GM19467 (cell line): ENCODE results near the gene GK.
"Not testable (repeated sequence)": the region's sequence is repeated elsewhere in the genome, so short reads cannot be mapped to it uniquely, and the experiment has no call there.

Experiments
- ATAC-seq: cut with Tn5 transposase; IDR thresholded peaks from one replicate; pipeline ENCODE4 v1.9.1; 2021; ENCODE audit warnings: mild to moderate bottlenecking, moderate library complexity; ENCODE audit not compliant: unreplicated experiment

GK gene

DNA sequence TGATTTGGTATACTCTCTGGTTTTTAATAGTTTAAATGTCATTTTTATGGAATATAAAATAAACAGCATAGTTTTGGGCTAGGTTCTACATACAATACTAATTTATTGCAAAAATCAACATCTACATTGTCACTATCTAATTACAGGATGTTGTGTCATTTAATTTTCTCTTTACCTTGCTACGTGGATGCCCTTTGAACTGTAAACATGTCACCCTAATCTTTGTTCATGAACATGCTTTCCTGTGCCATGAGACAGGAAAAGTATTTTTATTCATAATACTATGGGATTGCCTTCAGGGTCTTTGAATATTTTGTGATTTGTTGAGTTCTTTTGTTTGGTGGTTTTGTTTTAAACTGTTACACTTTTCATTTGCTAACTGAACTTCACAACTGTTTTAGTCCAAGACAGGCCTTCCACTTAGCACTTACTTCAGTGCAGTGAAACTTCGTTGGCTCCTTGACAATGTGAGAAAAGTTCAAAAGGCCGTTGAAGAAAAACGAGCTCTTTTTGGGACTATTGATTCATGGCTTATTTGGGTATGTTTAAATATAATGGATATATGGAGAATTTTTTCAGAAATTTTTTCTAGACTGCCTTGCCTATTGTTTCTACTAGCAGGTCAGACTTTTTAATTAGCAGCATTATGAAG is 40.9 kb downstream of the GK start:
- ATAC-seq, result no peak

GRCh38 chrX:30702736-30703135 is 49.5 kb downstream of the GK start:
- ATAC-seq, result no peak

GRCh38 chrX:30706216-30706775 is 53.1 kb downstream of the GK start:
- no peak for ATAC-seq

- ATAC-seq, result no peak
Measured at GRCh38 chrX:30712214-30712613, 59.0 kb downstream of the GK start.

DNA sequence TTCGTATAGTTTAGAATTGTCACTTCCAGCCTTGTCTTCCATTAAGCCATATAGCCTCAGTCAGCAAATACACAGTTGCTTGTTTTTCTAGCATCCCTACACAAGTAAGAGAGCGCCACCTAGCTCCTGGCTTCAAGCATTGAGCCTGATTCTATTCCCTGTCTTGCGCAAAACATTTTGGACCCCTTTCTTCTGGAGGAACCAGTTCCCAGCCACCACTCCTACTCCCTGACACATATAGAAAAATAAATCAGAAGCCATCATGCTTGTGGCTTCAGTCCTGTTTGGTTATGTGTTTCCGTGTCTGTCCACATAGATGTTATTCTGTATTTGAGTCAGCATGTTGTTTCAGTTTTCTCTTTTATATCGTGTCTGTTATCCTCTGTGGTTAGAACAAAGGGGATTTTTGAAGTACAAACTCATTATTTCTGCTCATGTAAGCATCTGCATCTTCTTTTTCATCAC is 59.9 kb downstream of the GK start:
- peak; percentile 95 for ATAC-seq

GRCh38 chrX:30714138-30714537 is 60.9 kb downstream of the GK start:
- ATAC-seq, result no peak

- ATAC-seq, result no peak
Measured at GRCh38 chrX:30715976-30716375, 62.8 kb downstream of the GK start.

- no peak for ATAC-seq
Measured at GRCh38 chrX:30733852-30734660, 80.8 kb downstream of the GK start.

DNA sequence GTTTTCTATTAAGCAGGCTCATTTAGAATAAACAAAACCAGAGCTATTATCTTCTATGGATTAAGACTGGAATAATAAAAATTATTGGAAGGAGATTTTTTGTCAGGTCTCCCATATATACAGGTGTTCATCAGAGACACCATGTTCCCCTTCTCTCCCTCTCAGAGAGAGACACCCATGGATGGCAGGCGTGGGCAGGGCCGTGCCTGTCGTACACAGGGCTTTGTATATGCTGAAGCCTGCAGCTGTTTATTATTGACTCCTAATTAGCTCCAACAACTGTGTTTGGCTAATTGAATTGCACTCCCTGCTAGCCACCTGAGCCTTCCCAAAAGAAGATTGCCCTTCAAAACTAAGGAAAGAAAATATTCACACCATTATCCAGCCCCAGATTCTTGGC is 81.6 kb downstream of the GK start:
- ATAC-seq, result no peak

- peak; percentile 90 for ATAC-seq
Measured at GRCh38 chrX:30735839-30736238, 82.6 kb downstream of the GK start.

- no peak for ATAC-seq
Measured at GRCh38 chrX:30741545-30741944, 88.3 kb downstream of the GK start.

- ATAC-seq, result no peak
Measured at GRCh38 chrX:30748342-30748960, 95.2 kb downstream of the GK start.

- no peak for ATAC-seq
Measured at GRCh38 chrX:30751497-30751896, 98.3 kb downstream of the GK start.

- ATAC-seq, result no peak
Measured at GRCh38 chrX:30762755-30763154, 109.5 kb downstream of the GK start.

DNA sequence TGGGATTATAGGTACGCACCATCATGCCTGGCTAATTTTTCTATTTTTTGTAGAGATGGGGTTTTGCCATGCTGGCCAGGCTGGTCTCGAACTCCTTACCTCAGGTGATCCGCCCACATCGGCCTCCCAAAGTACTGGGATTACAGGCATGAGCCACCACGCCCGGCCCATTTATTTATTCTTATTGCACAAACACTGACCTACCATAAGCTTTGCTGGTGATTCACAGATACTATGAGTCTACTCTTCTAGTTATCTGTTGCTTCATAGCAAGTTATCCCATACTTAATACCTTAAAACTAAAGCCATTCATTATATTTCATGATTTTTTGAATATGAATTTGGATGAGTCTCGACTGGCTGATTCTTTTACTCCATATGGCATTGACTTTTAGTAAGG is 120.5 kb downstream of the GK start:
- ATAC-seq, result not testable (repeated sequence)

DNA sequence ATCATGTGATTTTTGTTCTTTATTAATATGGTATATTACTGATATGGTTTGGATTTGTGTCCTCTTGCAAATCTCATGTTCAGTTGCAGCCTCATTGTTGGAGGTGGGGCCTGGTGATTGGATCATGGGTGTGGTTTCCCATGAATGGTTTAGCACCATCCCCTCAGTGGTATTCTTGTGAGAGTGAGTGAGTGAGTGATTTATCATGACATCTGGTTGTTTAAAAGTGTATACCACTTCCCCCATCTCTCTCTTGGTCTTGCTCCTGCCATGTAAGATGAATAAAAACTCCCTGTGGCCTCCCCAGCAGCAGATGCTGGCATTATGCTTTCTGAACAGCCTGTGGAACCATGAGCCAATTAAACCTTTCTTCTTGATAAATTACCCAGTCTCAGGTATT is 124.4 kb downstream of the GK start:
- no peak for ATAC-seq

- ATAC-seq, result no peak
Measured at GRCh38 chrX:30779453-30780030, 126.3 kb downstream of the GK start.
